Measurements from ENCODE around the gene GIT2. TPM values are rescaled to one million over a fixed set of nuclear protein-coding genes. Genes with fewer than 3 reads are reported as not detected.

The GIT2 gene
- total and polyA plus RNA-seq, 2 donors from 2014 or later = 10.4 to 46.2 TPM

DNA sequence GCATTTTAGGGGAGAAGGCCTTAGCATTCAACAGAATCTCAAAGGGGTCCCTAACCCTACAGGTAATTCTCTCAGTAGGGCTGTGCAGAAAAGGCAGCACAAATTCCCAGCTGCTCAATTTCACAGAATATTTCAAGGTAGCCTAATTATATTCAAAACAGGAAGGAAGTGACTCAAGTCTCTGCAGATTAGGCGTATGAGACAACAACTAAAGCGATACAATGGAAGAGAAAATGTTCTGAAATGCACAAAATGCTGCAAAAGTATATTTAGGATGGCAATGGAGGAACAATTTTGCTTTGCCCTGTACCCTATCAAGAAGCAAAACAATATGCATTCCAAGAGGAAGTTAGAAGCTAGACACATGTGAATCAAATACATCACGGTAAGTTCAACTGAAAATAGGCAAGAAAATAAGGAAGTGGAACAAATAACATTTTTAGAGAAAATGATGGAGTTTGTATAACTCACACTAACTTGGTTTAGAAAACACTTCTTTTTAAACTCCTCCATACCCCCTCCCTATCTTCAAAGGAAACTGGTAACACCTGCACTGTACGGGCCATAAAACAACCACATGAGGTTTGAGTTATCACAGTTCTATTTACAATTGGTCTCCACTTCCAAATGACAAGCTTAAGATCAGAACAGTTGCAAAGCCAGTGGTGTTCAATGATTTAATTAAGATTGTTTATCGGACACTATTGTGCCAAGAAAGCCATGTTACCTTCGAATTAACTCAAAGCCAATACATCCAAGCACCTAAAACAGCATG, 1.6 kb downstream of the GIT2 start:
- TF ChIP-seq, protein P1, sequence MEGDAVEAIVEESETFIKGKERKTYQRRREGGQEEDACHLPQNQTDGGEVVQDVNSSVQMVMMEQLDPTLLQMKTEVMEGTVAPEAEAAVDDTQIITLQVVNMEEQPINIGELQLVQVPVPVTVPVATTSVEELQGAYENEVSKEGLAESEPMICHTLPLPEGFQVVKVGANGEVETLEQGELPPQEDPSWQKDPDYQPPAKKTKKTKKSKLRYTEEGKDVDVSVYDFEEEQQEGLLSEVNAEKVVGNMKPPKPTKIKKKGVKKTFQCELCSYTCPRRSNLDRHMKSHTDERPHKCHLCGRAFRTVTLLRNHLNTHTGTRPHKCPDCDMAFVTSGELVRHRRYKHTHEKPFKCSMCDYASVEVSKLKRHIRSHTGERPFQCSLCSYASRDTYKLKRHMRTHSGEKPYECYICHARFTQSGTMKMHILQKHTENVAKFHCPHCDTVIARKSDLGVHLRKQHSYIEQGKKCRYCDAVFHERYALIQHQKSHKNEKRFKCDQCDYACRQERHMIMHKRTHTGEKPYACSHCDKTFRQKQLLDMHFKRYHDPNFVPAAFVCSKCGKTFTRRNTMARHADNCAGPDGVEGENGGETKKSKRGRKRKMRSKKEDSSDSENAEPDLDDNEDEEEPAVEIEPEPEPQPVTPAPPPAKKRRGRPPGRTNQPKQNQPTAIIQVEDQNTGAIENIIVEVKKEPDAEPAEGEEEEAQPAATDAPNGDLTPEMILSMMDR (IDR thresholded peaks at IDR 0.05; ENCODE audit: borderline replicate concordance, extremely low read depth, insufficient read depth) = no peak
- Histone ChIP-seq H3K27me3 (ENCODE audit: control insufficient read depth, insufficient read depth, low read length) (no peaks in the 10 kb centered on the region), H3K27ac (ENCODE audit: low read depth in 2 of 2, low read length in 2 of 2) (peak overlapping the region in 1 of 2 donors; percentile 56), H3K9me3 (ENCODE audit: control insufficient read depth in 2 of 3, insufficient read depth in 1 of 3, low read length in 3 of 3) (no peaks in the 10 kb centered on the region), H3K36me3 (ENCODE audit: control insufficient read depth in 2 of 3, insufficient read depth in 3 of 3, low read length in 3 of 3) (peaks cover 0 to 9% (median 7%) of the 10 kb centered on the region in 3 donors), H3K4me1 (ENCODE audit: control insufficient read depth in 2 of 3, insufficient read depth in 2 of 3, low read depth in 1 of 3, low read length in 3 of 3) (peaks cover 0 to 14% (median 7%) of the 10 kb centered on the region in 3 donors), H3K4me3 (ENCODE audit: low read length in 3 of 3) (peak overlapping the region; percentile 33 to 88 (median 55)), H3K9ac (ENCODE audit: low read length in 3 of 3) (peak overlapping the region in 2 of 3 donors; percentile 18 to 88)
- DNase-seq (peak in 2 of 5 donors; percentile 35 to 36), FAIRE-seq (no peak)
- intact Hi-C loops (cut with DNase I) = no loop called here

- H3K27ac ChIP-seq (ENCODE audit: low read depth in 2 of 2, low read length in 2 of 2) = no peak overlapping the region
Observed at GRCh38 chr12:109993091-109993490, 3.1 kb downstream of the GIT2 start.

DNA sequence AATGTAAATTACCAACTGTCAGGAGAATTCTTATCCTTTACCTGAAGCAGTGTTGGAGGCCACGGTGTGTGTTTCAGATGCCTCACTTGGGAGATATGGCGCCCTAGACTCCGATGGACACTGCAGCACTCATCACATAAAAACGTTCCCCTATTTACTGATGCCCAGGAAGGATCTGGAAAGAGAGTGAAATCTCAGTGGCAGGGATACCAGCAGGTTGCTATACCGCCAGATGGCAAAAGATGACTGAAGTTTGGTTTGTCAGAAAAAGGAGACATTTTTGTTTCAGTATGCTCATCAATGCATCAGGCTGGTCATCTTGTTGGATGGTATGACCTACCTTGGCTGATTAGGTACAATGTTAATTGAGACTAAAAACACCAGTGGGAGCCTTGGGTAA, 4.6 kb downstream of the GIT2 start:
- H3K9ac ChIP-seq (ENCODE audit: low read length in 3 of 3) = no peak overlapping the region
- FAIRE-seq = no peak
- intact Hi-C loops (cut with DNase I) = no loop called here
- no peak for DNase-seq
- no peaks in the 10 kb centered on the region for H3K27me3 ChIP-seq (ENCODE audit: control insufficient read depth, insufficient read depth, low read length)
- H3K27ac ChIP-seq (ENCODE audit: low read depth in 2 of 2, low read length in 2 of 2) = no peak overlapping the region
- H3K4me1 ChIP-seq (ENCODE audit: control insufficient read depth in 2 of 3, insufficient read depth in 2 of 3, low read depth in 1 of 3, low read length in 3 of 3) = peaks cover 0 to 9% (median 7%) of the 10 kb centered on the region in 3 donors
- no peak overlapping the region for H3K4me3 ChIP-seq (ENCODE audit: low read length in 3 of 3)
- no peaks in the 10 kb centered on the region for H3K9me3 ChIP-seq (ENCODE audit: control insufficient read depth in 2 of 3, insufficient read depth in 1 of 3, low read length in 3 of 3)
- peaks cover 0 to 16% (median 14%) of the 10 kb centered on the region in 3 donors for H3K36me3 ChIP-seq (ENCODE audit: control insufficient read depth in 2 of 3, insufficient read depth in 3 of 3, low read length in 3 of 3)
- TF ChIP-seq, protein P1 (IDR thresholded peaks at IDR 0.05; ENCODE audit: borderline replicate concordance, extremely low read depth, insufficient read depth) = no peak

More at GRCh38 chr12:109993091-109993490, 3.1 kb downstream of the GIT2 start:
- intact Hi-C loops (cut with DNase I) = no loop called here
- FAIRE-seq = no peak
- H3K4me3 ChIP-seq (ENCODE audit: low read length in 3 of 3) = no peak overlapping the region
- no peak overlapping the region for H3K9ac ChIP-seq (ENCODE audit: low read length in 3 of 3)
- H3K27me3 ChIP-seq (ENCODE audit: control insufficient read depth, insufficient read depth, low read length) = no peaks in the 10 kb centered on the region
- TF ChIP-seq, protein P1 (IDR thresholded peaks at IDR 0.05; ENCODE audit: borderline replicate concordance, extremely low read depth, insufficient read depth) = no peak
- no peak for DNase-seq
- peaks cover 0 to 9% (median 7%) of the 10 kb centered on the region in 3 donors for H3K4me1 ChIP-seq (ENCODE audit: control insufficient read depth in 2 of 3, insufficient read depth in 2 of 3, low read depth in 1 of 3, low read length in 3 of 3)
- no peaks in the 10 kb centered on the region for H3K9me3 ChIP-seq (ENCODE audit: control insufficient read depth in 2 of 3, insufficient read depth in 1 of 3, low read length in 3 of 3)
- peaks cover 0 to 14% (median 9%) of the 10 kb centered on the region in 3 donors for H3K36me3 ChIP-seq (ENCODE audit: control insufficient read depth in 2 of 3, insufficient read depth in 3 of 3, low read length in 3 of 3)
